Subcutaneous adipose tissue (tissue), 4 donors: ENCODE data around the gene KIAA1210. TPM values are rescaled to one million over a fixed set of nuclear protein-coding genes. Genes with fewer than 3 reads are reported as not detected.

Experiments
- CTCF ChIP-seq: fragments of 450-650 bp; IDR thresholded peaks from one replicate; pipeline ENCODE4 v1.5.1; 2016; ENCODE audit warnings: low read depth, mild to moderate bottlenecking, control low read depth, antibody characterized with exemption, moderate library complexity
- total RNA-seq, 4 donors: library from RNA; depleted of rRNA; stranded (reverse); fragments of >200 nt; gene quantifications; one replicate each; pipeline ENCODE4 v1.1.0, GENCODE V29; 2016

Gene KIAA1210
- total RNA-seq, 4 donors from 2014 or later: under 0.01 TPM; not detected in 2

GRCh38 chrX:119041175-119041574 lies 86.4 kb downstream of the KIAA1210 start:
- TF ChIP-seq CTCF: no peak

DNA sequence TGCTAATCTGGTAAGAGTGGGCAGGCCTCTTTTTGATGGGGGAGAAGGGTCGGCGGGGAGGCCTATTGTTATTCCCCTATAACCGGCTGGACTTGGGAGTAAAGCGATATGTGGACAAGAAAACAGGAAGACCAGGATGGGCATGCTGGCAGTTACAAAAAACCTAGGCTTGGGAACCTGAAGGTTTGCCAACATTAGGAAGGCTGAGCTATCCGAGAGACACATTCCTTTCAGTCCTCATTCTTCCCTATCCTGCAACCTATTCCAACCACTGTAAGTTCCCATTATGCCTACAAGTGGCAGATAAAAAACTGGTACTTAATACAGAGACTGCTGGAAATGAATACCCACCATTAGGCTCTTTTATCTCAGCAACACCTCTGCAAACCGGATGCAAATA lies 87.2 kb downstream of the KIAA1210 start:
- TF ChIP-seq CTCF: no peak

GRCh38 chrX:119036107-119037029 lies 91.2 kb downstream of the KIAA1210 start:
- no peak for TF ChIP-seq CTCF

DNA sequence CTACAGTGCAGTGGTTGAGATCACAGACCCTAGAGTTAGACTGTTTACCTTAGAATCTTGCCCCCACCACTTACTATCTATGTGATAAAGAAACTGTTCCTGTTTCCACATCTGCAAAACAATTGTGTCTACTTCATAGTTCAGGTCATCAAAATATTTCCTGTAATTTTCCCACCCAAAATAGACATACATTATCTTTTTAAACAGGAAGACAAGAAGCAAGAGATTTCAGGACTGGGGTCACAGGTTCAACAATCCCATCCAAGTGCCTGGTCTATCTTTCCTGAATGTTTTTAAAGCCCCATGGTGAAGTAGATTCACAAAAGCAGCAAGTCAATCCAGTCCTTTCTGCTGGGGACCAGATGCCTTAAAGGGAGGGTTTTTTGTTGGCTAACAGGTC lies 96.6 kb downstream of the KIAA1210 start:
- no peak for TF ChIP-seq CTCF

GRCh38 chrX:119028733-119029330 lies 98.8 kb downstream of the KIAA1210 start:
- no peak for TF ChIP-seq CTCF

Other genes with a start within 250 kb of the KIAA1210 start
- gene LONRF3, start 153.2 kb downstream of the KIAA1210 start, total RNA-seq: 10 to 100 TPM; 10.8 to 22.1 (median 12.3) TPM
- not detected for gene CT47C1, start 54.8 kb downstream of the KIAA1210 start, total RNA-seq
- gene PGRMC1, start 108.5 kb upstream of the KIAA1210 start, total RNA-seq: 100 to 1,000 TPM; 127 to 453 (median 295) TPM